Measurements from ENCODE around the gene DCXR.

The DCXR gene

GRCh38 chr17:82070611-82071010, 33.1 kb upstream of the DCXR start:
- DNase-seq = no peak

GRCh38 chr17:82065638-82066303, 28.3 kb upstream of the DCXR start, which contains the start of gene DUS1L:
Gene DUS1L (minus strand): TSS chr17:82065804. CDS start chr17:82065059, 745 bp downstream.
- DNase-seq = peak; percentile 90

- DNase-seq = no peak
Measured at GRCh38 chr17:82065193-82065637, 27.7 kb upstream of the DCXR start.

DNA sequence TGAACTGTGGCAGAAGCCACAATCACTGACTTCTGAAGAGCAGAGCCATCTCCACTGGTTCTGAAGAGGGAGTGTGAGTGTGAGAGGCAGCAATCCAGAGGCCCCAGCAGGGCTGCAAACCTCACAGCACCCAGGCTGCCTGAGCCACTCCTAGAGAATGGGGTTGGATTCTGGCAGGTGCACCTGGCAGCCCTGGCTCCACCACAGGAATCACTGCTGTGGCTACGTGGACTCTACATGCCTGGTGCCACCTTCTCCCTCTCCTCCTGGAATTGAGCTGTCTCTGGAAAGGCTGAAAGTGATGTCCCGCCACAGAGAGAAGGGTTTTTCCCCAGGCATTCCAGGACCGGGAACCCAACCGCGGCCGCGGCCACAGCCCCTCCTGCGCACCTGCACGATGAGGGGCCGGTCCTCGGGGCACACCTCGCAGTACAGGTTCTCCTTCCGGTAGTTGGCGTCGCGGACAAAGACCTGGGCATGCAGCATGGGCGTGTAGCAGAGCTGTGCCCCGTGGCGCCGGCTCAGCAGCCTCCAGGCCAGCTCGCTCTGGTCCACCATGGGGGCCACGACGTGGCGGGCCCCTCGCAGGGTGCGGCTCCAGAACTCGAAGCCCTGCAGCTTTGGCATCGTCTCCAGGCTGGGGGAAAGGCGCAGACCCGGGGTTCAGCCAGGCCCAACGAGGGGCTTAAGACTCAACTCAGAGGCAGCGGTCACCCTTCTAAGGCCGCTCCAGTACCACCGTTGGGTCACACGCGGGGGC, 27.1 kb upstream of the DCXR start:
- no peak for DNase-seq

DNA sequence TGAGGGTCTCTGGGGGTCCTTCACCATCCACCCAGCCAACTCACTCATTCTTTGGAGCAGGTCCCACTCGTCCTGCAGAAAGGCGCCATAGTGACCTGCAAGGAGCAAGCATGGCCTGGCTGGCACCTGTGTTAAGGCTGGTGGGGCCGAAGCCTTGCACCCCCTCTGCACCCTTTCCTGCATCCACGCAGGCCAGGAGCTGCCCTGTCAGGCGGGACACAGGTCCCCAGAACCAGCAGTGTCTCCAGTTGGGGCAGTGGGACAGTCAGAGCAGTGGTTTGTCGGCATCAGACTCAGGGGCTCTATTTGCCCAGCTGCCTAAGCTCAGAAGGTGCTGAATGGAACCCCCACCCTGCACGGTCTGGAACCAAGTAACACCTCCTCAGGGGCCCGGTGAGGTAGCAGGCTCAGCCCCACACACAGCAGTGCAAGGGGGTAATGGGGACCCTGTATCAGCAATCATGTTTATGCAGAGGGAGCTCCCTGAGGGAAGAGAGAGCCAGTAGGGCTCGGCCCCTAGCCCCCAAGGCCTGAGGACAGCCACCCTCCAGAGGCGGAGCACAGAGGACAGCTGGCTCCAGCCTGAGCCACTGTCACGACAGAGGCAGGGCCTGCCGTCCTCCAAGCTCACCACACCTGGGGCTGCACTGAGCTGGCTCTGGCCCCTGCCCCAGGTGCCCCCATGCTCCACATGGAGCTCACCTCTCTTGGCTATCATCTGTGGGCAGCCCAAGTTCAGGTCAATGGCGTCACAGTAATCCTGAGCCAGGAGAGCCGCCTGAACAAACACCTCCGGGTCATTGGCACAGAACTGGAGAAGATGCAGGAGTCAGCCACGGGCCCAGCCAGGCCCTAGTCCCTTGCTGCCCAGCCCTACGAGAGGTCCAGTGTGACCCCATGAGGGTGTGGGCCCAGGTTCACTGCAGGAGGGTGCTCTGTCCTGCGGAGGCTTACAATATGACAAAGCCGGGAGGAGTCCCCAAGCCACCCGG, 26.2 kb upstream of the DCXR start:
- no peak for DNase-seq

- DNase-seq = no peak
Measured at GRCh38 chr17:82062984-82063368, 25.5 kb upstream of the DCXR start.

- DNase-seq = no peak
Measured at GRCh38 chr17:82062076-82062983, 24.8 kb upstream of the DCXR start.

- DNase-seq = no peak
Measured at GRCh38 chr17:82061047-82061925, 23.8 kb upstream of the DCXR start.

- DNase-seq = no peak
Measured at GRCh38 chr17:82060614-82061013, 23.1 kb upstream of the DCXR start.

DNA sequence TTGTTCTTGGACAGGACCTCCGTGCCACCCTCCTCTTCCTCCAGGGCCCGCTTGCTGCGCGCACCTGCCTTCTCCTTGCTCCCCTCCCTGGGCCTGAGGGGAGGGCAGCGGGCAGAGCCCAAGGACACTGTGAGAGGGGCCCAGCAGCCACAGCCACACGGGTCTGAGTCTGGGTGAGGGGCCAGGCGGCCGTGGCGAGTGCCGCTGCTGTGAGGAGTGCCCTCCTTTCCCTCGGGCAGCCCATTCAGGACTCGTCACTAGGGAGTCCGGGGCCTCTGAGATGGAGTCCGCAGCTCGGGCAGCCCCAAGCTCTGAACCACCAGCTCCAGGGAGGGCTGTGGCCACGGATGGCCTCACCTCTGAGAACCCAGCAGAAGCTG, 22.5 kb upstream of the DCXR start:
- no peak for DNase-seq

GRCh38 chr17:82059272-82060000, 21.9 kb upstream of the DCXR start:
- DNase-seq = no peak

DNA sequence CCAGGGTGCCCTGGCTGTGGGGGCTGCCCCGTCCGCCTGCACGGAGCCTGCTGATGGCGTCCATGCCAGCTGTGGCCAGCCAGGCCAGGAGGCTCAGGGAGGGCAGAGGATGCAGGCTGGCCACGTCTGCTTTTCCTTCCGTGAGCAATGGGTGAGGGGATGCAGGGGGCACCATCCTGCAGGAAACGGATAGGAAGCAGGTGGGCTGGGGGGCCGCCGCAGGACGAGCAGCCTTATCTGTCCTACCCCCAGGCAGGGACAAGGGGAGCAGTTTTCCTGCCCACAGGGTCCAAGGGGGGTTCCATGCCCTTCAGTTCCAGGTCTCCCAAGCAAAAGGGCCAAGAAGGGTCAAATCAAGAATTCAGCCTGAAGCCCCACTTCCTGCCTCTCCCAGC, 21.4 kb upstream of the DCXR start:
- no peak for DNase-seq

- no peak for DNase-seq
Measured at GRCh38 chr17:82058230-82058854, 20.8 kb upstream of the DCXR start.

- DNase-seq = no peak
Measured at GRCh38 chr17:82056729-82057621, 19.5 kb upstream of the DCXR start.

DNA sequence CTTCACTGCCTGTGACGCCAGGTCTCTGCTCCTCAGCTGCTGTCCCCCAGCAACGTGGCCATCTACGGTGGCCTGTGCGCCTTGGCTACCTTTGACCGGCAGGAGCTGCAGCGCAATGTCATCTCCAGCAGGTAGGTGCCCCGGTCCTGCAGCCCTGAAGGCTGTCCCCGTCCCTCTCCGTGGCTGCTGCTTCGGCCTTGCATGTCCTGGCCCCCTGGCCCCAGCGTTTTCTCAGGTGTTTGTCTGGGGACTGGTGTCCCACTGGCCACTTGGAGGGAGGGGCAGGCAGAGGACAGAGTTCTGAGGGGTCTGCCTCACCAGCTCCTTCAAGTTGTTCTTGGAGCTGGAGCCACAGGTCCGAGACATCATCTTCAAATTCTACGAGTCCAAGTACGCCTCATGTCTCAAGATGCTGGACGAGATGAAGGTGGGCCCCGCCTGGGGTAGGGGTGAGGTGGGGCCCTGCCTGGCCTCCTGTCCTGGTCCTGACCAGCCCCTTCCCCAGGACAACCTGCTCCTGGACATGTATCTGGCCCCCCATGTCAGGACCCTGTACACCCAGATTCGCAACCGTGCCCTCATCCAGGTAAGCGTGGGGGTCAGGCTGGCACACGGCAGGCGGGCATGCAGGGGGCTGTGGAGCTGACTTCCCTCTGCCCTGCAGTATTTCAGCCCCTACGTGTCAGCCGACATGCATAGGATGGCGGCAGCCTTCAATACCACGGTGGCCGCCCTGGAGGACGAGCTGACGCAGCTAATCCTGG, 18.6 kb upstream of the DCXR start:
- no peak for DNase-seq

- DNase-seq = no peak
Measured at GRCh38 chr17:82055023-82055964, 17.8 kb upstream of the DCXR start.

All from activated effector memory CD4-positive, alpha-beta T cell treated with anti-CD3 and anti-CD28 coated beads, Interleukin-2, amount 50 U/mL, for 16 hours (primary cell).